ENCODE measurements around the gene CEP85L. TPM values are rescaled to one million over a fixed set of nuclear protein-coding genes. Genes with fewer than 3 reads are reported as not detected.

The CEP85L gene
- total RNA-seq, 1 donor from 2014 or later, result 15.3 TPM

DNA sequence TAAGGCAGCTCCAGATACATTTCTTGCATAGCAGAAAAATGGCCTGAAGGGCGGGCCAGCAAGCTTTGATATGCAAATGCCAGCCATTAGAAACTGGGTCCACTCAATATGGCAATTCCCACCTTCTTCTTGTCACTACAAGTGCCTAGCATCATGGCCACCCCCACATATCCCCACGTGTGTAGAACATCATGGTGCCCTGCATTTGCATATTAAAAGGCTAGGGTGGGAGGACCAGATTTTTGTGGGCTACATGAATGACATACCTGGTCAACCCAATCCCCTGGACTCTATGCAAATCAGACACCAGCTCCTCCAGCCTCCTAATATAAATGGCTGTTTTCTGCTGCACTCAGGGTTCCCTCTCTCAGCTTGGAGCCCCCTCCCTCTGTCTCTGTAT is 71.6 kb downstream of the CEP85L start:
- no peak for DNase-seq (ENCODE audit: low read depth)

DNA sequence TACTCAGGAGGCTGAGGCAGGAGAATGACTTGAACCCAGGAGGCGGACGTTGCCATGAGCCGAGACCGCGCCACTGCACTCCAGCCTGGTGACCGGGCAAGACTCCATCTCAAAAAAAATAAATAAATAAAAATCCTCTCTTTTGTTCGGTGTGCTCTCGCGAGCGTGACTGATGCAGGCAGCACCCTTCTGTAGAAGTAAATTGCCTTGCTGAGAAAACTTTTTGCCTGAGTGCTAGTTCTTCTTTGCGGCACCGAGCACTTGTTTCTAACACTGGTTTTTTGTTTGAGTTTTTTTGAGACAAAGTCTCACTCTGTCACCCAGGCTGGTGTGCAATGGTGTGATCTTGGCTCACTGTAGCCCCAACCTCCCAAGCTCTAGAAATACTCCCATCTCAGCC is 72.8 kb downstream of the CEP85L start:
- DNase-seq (ENCODE audit: low read depth), result no peak

DNA sequence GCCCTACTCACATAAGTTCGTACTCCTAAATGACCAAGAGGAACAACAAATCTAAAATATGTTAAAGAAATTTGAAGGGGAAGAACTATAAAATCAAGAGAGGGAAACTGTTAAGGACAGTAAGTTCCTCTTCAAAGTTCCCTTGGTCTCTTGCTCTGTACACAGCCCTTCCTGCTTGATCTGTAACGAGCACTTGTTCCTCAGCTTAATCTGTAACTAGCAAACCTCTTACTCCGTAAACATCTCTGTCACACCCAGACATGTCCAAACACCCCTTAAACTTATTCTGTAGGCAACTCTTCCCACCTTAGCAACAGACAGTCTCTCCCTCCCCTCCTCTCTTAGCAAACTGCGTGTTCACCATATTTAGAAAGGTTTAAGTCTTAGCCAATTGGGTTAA is 73.4 kb downstream of the CEP85L start:
- no peak for DNase-seq (ENCODE audit: low read depth)

DNA sequence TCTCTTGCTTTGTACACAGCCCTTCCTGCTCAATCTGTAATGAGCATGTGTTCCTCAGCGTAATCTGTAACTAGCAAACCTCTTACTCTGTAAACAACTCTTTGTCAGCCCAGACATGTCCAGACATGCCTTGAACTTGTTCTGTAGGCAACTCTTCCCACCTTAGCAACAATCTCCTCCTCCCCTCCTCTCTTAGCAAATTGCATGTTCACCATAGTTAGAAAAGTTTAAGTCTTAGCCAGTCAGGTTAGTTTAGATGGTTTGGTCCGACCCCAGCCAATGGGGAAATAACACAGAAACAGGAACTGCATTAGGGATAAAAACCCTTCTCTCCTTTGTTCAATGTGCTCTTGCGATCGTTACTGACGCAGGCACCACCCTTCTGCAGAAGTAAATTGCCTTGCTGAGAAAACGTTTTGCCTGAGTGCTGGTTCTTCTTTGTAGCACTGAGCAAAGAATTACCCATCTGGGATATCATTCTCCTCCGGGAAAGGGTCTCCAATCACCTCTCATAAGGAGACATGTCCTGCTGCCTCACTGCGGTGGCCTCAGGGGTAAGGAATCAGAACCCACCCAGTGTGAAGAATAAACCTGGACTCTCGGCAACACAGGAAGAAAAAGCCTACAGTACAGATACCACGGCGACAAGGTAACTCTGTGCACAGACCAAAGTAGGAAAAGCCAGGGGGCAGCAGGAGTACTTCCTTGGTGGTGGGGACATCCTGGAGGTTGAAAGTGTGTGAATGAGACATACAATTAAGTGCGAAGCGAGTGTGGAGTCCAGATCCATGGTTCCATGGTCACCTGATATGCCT is 77.1 kb downstream of the CEP85L start:
- peak; percentile 45 for DNase-seq (ENCODE audit: low read depth)

DNA sequence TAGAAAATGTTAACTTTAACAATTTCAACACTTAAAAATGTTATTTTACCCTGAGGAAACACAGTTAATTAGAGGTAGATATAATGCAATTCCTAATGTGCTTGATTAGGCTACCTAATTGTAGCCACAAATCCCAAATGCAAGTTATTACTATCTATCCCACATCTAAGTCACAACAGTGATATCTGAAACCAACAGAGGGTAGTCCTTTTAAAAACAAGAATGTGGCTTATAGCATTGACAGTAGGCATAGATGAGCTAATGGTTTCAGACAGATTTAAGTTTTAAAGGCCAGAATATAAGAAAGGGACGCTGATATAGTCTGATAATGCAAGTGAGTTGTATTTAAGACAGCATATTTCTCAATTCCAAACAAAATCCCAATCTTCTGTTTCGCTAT is 80.3 kb downstream of the CEP85L start:
- no peak for DNase-seq (ENCODE audit: low read depth)

DNA sequence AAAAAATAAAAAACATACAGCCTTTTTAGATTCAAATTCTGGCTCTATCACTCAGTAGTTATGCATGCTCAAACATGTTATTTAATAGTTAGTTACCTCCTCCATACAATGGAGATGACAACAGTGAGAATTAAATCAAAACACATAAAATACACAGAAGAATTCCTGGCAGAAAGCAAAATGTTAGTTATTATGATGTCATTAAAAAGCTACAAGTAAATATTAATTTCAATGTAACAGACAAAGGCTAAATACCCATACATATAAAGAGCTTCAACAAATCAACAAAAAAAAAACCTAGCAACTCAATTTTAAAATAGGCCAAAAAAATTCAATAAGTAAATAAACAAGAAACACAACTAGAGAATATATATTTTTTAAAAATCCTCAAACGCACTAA is 81.9 kb downstream of the CEP85L start:
- DNase-seq (ENCODE audit: low read depth), result no peak

DNA sequence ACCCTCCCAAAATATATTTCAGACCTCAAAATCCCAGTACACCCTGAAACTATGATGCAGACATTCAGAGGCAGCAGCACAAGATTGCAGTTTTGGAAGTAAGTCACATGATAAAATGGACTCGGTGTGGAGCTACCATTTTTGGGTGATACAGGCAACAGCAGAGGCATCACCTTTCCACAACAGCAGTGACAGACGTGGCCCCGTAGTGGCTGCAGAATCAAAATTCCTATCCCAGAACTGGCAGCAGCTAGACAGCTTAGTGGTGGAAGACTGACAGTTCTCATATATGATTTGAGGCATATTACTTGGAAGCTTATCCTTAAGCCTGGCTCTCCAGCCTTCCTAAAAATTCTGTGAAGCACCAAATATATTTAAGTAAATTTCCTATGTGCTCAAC is 83.4 kb downstream of the CEP85L start:
- no peak for DNase-seq (ENCODE audit: low read depth)

DNA sequence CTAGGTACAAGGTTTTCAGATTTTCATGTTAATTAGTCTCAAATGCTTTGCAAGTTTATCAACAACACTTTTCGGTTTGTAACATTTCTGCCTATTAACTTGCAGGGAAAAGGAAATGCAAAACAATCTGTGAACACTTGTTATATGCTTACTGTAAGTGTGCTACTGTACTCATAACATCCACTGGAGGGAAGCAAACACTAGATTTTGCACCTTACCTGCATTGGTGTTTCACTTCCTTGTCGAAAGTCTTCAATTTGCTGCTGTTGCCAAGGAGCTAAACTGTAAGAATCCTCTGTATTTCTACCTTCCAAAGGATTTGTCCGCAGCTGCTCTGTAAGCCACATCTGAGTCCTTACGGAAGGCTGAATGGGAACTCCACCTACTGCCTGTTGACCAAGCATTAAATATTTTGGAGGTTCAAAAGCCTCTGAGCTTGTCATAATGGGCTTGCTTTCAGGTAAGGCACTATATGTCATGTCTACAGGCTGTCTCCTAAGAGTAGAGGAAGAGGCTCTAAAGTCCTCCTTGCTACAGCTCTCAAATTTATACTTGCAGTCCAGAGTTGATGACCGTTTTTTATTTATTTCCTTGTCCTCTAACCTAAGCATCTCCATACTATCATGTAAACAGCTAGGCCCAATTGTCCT is 86.0 kb downstream of the CEP85L start:
- peak; percentile 58 for DNase-seq (ENCODE audit: low read depth)

DNA sequence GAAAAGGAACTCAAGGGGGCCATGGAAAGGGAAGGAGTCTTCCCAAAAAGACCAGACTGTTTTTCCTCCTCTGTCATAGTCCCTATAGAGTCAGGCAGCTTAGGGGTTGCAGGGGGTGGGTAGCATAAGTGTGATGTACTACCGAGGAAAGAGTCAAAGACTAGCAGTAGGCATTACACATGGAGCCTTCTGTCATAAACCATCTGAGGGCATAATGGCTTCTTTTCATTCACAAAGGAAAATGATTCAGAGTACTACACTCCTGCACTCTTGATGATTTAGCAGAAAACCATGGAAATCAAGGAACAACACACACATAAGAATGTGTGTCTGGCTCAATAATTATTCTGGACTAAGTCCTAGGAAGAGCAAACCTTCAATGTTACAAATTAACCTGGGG is 88.4 kb downstream of the CEP85L start:
- DNase-seq (ENCODE audit: low read depth), result peak; percentile 96

DNA sequence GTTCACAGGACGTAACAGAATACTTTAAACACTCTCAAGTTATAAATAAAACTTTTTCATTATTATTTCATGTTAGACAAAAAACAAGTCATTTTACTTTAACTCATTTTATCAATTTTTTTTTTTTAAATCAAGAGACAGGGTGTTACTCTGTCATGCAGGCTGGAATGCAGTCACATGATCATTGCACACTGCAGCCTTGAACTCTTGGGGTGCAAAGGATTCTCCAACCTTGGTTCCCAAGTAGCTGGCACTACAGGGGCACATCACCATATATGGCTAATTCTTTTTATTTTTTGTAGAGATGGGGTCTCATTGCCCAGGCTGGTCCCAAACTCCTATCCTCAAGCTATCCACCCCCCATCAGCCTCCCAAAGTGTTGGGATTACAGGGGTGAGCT is 89.1 kb downstream of the CEP85L start:
- no peak for DNase-seq (ENCODE audit: low read depth)

DNA sequence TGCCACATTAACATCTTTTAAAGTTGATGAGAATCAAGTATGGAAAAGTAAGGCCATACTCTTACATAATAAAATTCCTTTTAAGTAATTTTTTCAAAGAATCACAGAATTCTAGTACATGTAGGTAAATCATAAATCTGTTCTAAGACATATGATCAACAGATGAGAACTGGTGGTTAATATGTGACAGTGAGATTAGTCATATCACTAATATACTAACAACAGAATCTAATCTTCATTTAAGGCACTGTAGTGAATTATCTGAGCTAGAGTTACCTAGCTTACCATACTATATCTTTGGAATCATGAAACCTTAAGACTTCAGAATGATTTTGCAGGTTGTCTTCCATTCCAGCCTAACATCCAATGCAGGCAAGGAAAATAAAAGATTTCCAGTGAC is 91.7 kb downstream of the CEP85L start:
- no peak for DNase-seq (ENCODE audit: low read depth)

DNA sequence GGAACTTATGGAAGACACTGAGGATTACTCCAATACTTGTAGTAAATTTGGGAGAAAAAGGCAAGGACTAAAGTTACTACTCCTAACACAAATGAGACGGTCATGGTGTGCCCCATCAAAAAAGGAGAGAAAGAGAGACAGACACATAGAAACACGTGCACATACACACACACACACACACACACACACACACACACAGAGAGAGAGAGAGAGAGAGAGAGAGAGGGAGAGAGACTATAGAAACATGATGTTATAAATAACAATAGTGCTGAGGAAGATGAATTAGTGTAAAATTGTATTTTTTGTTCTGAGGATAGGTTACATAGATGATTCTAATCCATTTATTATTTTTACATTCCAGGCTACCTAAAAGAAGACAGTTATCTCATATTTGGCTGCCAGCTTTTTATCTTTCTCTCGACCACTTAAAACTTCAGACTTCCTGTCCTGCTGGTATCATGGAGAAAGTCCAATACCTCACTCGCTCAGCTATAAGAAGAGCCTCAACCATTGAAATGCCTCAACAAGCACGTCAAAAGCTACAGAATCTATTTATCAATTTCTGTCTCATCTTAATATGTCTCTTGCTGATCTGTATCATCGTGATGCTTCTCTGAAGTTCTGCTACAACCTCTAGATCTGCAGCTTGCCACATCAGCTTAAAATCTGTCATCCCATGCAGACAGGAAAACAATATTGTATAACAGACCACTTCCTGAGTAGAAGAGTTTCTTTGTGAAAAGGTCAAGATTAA is 92.8 kb downstream of the CEP85L start:
- no peak for DNase-seq (ENCODE audit: low read depth)

DNA sequence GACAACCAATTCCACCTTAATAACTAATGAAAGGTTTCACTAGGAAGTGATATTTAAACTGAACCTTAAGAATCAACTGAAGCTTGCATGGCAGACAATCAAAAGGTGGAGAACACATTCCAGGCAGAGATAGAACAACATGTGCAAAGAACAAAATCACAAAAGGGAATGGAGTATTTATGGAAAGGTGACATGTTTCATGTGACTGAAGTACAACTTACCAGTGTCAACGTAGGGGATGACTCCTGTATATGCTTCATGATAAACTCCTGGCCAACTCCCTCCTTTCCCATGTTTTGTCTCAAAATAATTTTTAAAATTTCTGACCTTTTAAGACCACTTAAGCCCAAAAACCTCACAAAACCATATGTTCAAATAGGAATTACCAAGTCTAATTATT is 96.7 kb downstream of the CEP85L start:
- no peak for DNase-seq (ENCODE audit: low read depth)

DNA sequence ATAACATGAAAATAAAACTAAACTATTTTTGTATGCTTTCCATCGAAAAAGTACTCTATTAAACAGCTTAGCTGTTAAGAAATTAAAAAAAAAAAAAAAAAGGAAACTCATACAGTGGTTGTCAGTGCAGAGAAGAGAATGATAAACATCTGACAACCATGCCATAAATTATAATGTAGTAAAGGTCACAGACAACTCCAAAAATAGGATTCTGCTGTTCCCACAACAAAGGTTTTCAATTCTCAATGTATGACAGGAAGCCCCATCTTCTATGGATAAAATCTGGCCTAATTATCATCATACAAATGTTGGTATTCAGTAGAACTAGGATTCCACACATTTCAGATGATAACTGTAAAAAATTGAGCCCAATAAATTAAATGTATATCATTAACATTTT is 98.3 kb downstream of the CEP85L start:
- no peak for DNase-seq (ENCODE audit: low read depth)

DNA sequence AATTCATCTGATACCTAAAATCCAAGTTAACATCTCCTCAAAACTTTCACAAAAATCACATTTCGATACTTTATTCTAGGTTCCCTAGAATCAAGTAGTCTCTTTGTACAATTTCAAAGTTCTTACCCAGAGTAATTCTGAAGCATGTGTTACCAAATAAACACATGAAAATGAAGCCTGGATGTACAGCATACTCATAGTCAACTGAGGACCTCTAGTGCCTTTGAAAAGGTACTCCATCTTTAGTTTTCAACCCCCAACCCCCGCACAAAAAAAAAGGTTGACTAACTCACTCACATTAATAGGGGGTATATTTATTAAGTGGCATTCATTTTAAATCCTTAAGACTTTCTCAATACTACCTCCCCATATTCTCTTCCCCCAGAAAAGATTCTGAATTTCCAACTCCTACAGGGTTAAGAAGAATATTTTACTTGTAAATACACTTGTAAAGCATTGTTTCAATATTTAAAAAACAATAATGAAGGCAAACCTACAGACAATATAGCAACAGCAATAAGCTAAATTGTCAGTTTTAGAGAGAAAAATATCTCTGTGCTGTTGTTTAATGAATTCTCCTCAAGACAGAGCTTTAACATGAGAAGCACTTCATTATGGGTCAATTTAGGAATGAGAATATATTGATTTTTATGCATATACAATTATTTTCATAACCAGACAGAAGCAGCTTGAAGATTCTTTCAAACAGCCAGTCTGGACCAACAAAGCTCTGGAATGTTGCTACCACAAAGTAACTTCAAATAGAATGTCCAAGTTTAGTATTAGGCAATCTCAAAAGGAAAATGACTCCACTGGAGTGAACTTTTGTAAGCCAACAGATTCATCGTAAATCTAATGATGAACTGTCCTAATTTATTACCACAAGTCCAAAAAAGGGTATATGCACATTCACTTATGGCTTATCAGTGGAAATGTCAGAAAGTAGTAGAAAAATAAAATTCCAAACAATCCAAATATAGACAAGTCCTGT is 100.0 kb downstream of the CEP85L start:
- DNase-seq (ENCODE audit: low read depth), result peak; percentile 79

DNA sequence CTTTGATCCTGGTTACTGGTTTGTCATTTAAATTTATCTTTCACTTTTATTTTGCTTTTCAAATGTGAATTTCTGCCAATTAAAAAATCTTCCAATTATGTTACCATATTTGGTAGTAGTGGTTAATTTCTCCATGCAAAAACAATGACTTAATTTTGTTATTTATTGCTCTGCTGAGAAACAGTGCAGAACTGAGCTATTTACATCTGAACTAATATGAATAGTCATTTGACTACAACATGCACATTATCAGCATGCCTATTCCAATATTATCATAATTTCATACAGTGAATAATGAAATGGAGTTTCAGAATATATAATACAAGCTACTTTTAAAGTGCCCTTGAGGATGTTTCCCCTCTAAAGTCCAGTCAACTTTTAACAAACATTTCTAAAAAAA is 102.8 kb downstream of the CEP85L start:
- DNase-seq (ENCODE audit: low read depth), result no peak

DNA sequence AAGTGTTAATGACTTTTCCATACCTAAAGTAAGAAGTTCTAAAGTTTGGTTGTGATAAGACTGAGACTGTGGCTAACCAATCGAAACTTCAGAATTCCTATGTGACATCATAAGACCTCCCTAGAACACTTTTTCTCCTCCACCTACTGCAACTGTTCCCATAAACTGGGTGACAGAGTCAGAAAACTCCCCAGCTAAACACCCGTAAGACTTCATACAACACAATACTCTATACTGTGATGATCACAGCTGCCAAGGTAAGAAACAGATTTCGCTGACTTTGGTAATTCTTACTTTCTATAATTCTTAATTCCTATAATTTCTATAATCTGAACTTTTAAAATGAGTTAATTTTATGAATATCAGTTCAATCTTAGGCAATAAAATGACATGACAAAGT is 103.3 kb downstream of the CEP85L start, which contains the start of gene PLN:
Gene PLN (plus strand): TSS at position 161 of the 400 bp plus-strand sequence. CDS start 10,626 bp downstream, outside the sequence.
- DNase-seq (ENCODE audit: low read depth), result no peak

DNA sequence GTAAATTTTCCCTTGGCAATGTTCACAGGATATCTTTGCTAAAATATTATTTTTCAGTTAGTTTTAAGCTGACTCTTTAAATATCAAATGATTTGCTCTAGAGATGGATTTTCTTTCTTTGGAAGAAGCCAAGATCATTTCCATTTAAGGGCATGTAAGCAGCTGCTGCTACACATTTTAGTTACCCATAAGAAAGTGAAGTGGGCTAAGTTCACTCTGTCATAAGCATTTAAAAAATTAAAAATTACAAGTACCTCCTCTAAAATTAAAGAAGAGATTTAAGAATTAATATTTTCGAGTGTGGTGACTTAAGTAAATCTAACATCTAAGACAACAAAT is 104.5 kb downstream of the CEP85L start:
- DNase-seq (ENCODE audit: low read depth), result no peak

DNA sequence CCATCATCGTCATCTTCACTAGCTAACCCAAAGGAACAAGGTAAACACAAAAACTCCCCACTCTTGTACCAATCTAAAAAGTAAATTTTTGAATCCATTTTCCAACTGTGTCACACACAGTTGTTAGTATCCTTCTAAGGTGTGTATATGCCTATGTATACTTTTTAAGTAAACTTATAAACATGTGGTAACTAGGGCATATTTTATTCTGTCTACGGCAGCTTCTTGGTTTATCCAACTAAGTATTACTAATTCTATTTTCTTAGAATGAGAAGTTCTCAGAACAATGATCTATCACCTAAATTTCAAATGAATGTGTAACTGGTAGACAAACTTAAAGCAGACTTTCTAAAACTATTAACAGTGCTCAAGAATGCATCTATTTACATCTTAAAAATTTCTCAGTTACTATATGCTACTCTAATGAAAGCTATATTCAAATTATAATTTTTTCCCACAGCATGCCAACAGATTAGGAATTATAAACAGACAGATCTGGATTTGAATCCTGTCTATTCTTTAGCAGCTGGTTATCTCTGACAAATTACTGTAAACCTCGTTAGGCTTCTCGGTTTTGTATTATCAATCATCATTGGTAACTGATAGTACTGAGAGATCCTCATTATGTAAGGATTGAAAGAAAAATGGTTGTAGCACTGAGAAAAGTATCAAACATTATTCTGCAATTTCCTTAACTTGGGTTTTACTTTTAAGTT is 105.1 kb downstream of the CEP85L start:
- DNase-seq (ENCODE audit: low read depth), result no peak

DNA sequence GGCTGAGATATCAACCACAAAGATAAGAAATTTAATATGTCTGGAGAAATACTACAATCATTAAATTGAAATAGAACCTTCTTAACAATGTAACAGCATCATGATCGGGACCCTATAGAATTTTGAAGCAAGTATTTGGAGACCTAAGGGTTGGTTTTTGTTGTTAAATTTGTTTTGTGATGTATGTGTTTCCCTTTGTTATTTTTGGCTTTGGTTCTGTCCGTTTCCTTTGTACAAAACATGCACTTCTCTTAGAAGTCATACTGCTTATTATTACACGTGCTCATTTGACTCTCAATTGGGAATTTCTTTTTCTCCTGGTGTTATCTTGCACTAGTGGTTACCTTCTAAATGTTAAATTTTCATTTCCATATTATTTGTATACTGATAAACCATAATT is 107.3 kb downstream of the CEP85L start:
- no peak for DNase-seq (ENCODE audit: low read depth)

Data from renal cortical epithelial cell (primary cell).